K562 (cell line): ENCODE data around the gene PRDM12. TPM values are rescaled to one million over a fixed set of nuclear protein-coding genes. Genes with fewer than 3 reads are reported as not detected.

ENCODE experiments used
- EGR1 ChIP-seq: fragments of 450-650 bp; conservative IDR thresholded peaks from 2 replicates; pipeline ENCODE4 v1.6.1; 2017; ENCODE audit warnings: mild to moderate bottlenecking
- EP400 ChIP-seq: fragments of 450-650 bp; IDR thresholded peaks from 2 replicates; pipeline ENCODE4 v1.6.1; 2017; ENCODE audit warnings: antibody characterized with exemption, mild to moderate bottlenecking, moderate library complexity
- GTF2A2 ChIP-seq: IDR thresholded peaks from 2 replicates; pipeline ENCODE4 v1.6.1; 2016; ENCODE audit warnings: mild to moderate bottlenecking, missing genetic modification characterization, missing compliant biosample characterization
- NELFE ChIP-seq: IDR thresholded peaks from 2 replicates; pipeline ENCODE4 v1.6.1; 2011; ENCODE audit warnings: mild to moderate bottlenecking; ENCODE audit not compliant: insufficient read depth, insufficient read length
- RAD21 ChIP-seq, 2 experiments: fragments of 250-450 bp in 1 of 2; fragments of 450-650 bp in 1 of 2; sonication (Bioruptor Pico) in 1 of 2; formaldehyde crosslinking in 1 of 2; IDR thresholded peaks in 1 of 2; conservative IDR thresholded peaks in 1 of 2; 2 replicates each; pipeline versions ENCODE4 v1.4.0 to v1.8.0; 2020 to 2022; ENCODE audit warnings: mild to moderate bottlenecking in 2 of 2, moderate library complexity in 1 of 2
- RFX7 ChIP-seq: fragments of 250-450 bp; sonication (Bioruptor Pico); IDR thresholded peaks from 2 replicates; pipeline ENCODE4 v1.5.1; 2021; ENCODE audit warnings: mild to moderate bottlenecking
- ZBTB7A ChIP-seq: IDR thresholded peaks from 2 replicates; pipeline ENCODE4 v1.6.1; 2011; ENCODE audit warnings: low read depth, mild to moderate bottlenecking, low read length, moderate library complexity, borderline replicate concordance; ENCODE audit not compliant: control insufficient read depth
- ZNF124 ChIP-seq: sonication (generic); formaldehyde crosslinking; IDR thresholded peaks from 2 replicates; pipeline ENCODE4 v1.8.1; 2022; ENCODE audit warnings: missing genetic modification reagents
- ZNF224 ChIP-seq: sonication (generic); formaldehyde crosslinking; IDR thresholded peaks from 2 replicates; pipeline ENCODE4 v1.8.0; 2022; ENCODE audit warnings: mild to moderate bottlenecking, missing genetic modification reagents
- ZNF347 ChIP-seq: fragments of 450-650 bp; formaldehyde crosslinking; IDR thresholded peaks from 2 replicates; pipeline ENCODE4 v1.4.0; 2020; ENCODE audit warnings: low read depth, mild to moderate bottlenecking, moderate library complexity
- ZNF384 ChIP-seq: IDR thresholded peaks from 2 replicates; pipeline ENCODE4 v1.6.1; 2012; ENCODE audit warnings: low read depth, low read length, improper control_type of control experiment
- polyA plus RNA-seq, 8 experiments: library from polyadenylated mRNA; depleted of rRNA in 4 of 8; stranded (reverse) in 5 of 8; unstranded in 3 of 8; fragments of >200 nt; fragmentation: Nextera tagmentation in 2 of 8; fragmentation: Illumina TruSeq in 1 of 8; extraction: Ambion mirVana in 2 of 8; extraction: Trizol in 1 of 8; gene quantifications; 2 replicates each; pipeline versions ENCODE4 v1.2.1 to v1.2.3, GENCODE V29; 2011 to 2014; ENCODE audit warnings: inconsistent platforms in 1 of 8, missing spikeins in 1 of 8
- total RNA-seq, 7 experiments: library from RNA; depleted of rRNA in 6 of 7; stranded (reverse); fragments of >200 nt in 6 of 7; fragmentation: Illumina TruSeq in 2 of 7; extraction: Trizol in 2 of 7; gene quantifications; 2 replicates each; pipeline versions ENCODE4 v1.2.1 to v1.2.3, GENCODE V29; 2011 to 2021; ENCODE audit warnings: low replicate concordance in 1 of 7
- TF ChIP-seq, protein P1 (sequence below), 2 experiments: fragments of 450-650 bp; IDR thresholded peaks; 2 replicates each; pipeline ENCODE4 v1.6.1; 2018; ENCODE audit warnings: mild to moderate bottlenecking in 2 of 2, low read depth in 1 of 2; ENCODE audit not compliant: partially characterized antibody in 2 of 2
- TF ChIP-seq, protein P2 (sequence below): fragments of 250-450 bp; sonication (Bioruptor Pico); IDR thresholded peaks from 2 replicates; pipeline ENCODE4 v1.5.0; 2020; ENCODE audit warnings: mild to moderate bottlenecking
- TF ChIP-seq, protein P3 (sequence below): fragments of 250-450 bp; sonication (Bioruptor Pico); IDR thresholded peaks from 2 replicates; pipeline ENCODE4 v1.4.0; 2020; ENCODE audit warnings: borderline replicate concordance
- TF ChIP-seq, protein P4 (sequence below): fragments of 450-650 bp; conservative IDR thresholded peaks from 2 replicates; pipeline ENCODE4 v1.6.1; 2016; ENCODE audit warnings: missing genetic modification characterization, low read depth, mild to moderate bottlenecking, missing compliant biosample characterization, moderate library complexity
- TF ChIP-seq, protein P5 (sequence below): fragments of 450-650 bp; IDR thresholded peaks from 2 replicates; pipeline ENCODE4 v1.6.1; 2016; ENCODE audit warnings: antibody characterized with exemption

PRDM12 gene
- total and polyA plus RNA-seq, 9 of the 15 experiments (the other 6 are each of a cell fraction or from before 2014, with no cell fraction given), result 0.04 to 0.22 (median 0.07) TPM; not detected in 3

DNA sequence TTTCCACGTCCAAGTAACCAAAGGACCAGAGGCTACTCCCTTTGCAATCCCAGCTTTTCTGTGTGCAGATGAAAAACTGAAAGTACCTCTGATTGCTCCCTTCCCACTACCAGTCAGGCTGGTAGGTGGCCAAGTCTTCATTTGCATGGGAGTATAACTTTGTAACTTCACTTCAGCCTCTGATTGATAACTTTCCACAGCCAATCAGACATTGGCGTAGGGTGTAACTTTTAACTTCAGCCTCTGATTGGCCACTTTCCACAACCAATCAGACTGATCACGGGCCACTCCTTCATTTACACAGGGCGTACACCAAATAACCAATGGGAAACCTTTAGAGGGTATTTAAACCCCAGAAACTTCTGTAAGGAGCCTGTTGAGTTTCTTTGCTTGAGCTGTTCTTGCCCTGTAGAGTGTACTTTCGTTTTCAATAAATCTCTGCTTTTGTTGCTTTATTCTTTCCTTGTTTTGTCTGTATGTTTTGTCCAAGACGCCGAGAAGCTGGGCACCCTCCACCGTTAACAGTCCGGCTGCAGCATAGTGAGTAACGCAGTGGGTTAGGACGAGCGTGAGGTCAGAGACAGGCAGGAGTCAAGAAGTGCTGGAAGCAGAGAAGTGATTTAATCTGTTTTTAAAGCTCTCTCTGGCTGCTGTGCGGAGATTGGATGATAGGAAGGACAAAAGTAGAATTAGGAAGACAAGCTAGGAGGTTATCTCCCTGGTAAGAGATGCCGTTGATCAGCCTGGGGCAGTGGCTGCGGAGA, 25.7 kb downstream of the PRDM12 start (continued):
- TF ChIP-seq, protein P1, sequence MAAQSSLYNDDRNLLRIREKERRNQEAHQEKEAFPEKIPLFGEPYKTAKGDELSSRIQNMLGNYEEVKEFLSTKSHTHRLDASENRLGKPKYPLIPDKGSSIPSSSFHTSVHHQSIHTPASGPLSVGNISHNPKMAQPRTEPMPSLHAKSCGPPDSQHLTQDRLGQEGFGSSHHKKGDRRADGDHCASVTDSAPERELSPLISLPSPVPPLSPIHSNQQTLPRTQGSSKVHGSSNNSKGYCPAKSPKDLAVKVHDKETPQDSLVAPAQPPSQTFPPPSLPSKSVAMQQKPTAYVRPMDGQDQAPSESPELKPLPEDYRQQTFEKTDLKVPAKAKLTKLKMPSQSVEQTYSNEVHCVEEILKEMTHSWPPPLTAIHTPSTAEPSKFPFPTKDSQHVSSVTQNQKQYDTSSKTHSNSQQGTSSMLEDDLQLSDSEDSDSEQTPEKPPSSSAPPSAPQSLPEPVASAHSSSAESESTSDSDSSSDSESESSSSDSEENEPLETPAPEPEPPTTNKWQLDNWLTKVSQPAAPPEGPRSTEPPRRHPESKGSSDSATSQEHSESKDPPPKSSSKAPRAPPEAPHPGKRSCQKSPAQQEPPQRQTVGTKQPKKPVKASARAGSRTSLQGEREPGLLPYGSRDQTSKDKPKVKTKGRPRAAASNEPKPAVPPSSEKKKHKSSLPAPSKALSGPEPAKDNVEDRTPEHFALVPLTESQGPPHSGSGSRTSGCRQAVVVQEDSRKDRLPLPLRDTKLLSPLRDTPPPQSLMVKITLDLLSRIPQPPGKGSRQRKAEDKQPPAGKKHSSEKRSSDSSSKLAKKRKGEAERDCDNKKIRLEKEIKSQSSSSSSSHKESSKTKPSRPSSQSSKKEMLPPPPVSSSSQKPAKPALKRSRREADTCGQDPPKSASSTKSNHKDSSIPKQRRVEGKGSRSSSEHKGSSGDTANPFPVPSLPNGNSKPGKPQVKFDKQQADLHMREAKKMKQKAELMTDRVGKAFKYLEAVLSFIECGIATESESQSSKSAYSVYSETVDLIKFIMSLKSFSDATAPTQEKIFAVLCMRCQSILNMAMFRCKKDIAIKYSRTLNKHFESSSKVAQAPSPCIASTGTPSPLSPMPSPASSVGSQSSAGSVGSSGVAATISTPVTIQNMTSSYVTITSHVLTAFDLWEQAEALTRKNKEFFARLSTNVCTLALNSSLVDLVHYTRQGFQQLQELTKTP (IDR thresholded peaks at IDR 0.05; ENCODE audit: low read depth in 1 of 2, partially characterized antibody in 2 of 2), result no peak
- TF ChIP-seq ZBTB7A (no peak), EGR1 (no peak), EP400 (peak; percentile 34; the same call in 1 of the 2 replicates), RFX7 (CRISPR knock-in tag) (no peak), GTF2A2 (tag) (no peak), ZNF124 (no peak), ZNF224 (CRISPR knock-in tag) (no peak), RAD21 (CRISPR knock-in tag; conservative IDR thresholded peaks at IDR 0.05 in 1 of 2, IDR thresholded peaks at IDR 0.05 in 1 of 2) (no peak), NELFE (no peak), ZNF384 (no peak), ZNF347 (CRISPR knock-in tag) (no peak)
- TF ChIP-seq, protein P2, sequence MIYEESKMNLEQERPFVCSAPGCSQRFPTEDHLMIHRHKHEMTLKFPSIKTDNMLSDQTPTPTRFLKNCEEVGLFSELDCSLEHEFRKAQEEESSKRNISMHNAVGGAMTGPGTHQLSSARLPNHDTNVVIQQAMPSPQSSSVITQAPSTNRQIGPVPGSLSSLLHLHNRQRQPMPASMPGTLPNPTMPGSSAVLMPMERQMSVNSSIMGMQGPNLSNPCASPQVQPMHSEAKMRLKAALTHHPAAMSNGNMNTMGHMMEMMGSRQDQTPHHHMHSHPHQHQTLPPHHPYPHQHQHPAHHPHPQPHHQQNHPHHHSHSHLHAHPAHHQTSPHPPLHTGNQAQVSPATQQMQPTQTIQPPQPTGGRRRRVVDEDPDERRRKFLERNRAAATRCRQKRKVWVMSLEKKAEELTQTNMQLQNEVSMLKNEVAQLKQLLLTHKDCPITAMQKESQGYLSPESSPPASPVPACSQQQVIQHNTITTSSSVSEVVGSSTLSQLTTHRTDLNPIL, result no peak
- TF ChIP-seq, protein P3, sequence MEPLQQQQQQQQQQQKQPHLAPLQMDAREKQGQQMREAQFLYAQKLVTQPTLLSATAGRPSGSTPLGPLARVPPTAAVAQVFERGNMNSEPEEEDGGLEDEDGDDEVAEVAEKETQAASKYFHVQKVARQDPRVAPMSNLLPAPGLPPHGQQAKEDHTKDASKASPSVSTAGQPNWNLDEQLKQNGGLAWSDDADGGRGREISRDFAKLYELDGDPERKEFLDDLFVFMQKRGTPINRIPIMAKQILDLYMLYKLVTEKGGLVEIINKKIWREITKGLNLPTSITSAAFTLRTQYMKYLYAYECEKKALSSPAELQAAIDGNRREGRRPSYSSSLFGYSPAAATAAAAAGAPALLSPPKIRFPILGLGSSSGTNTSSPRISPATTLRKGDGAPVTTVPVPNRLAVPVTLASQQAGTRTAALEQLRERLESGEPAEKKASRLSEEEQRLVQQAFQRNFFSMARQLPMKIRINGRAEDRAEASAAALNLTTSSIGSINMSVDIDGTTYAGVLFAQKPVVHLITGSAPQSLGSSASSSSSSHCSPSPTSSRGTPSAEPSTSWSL (CRISPR knock-in tag), result no peak
- TF ChIP-seq, protein P4, sequence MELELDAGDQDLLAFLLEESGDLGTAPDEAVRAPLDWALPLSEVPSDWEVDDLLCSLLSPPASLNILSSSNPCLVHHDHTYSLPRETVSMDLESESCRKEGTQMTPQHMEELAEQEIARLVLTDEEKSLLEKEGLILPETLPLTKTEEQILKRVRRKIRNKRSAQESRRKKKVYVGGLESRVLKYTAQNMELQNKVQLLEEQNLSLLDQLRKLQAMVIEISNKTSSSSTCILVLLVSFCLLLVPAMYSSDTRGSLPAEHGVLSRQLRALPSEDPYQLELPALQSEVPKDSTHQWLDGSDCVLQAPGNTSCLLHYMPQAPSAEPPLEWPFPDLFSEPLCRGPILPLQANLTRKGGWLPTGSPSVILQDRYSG (tag), result no peak
- TF ChIP-seq, protein P5, sequence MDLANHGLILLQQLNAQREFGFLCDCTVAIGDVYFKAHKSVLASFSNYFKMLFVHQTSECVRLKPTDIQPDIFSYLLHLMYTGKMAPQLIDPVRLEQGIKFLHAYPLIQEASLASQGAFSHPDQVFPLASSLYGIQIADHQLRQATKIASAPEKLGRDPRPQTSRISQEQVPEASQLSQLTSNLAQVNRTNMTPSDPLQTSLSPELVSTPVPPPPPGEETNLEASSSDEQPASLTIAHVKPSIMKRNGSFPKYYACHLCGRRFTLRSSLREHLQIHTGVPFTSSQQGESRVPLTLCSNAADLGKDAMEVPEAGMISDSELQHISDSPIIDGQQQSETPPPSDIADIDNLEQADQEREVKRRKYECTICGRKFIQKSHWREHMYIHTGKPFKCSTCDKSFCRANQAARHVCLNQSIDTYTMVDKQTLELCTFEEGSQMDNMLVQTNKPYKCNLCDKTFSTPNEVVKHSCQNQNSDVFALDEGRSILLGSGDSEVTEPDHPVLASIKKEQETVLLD, result no peak
